HG03139 (cell line): Measurements from ENCODE around the gene AOPEP.

Source experiments
- ATAC-seq: cut with Tn5 transposase; IDR thresholded peaks from one replicate; pipeline ENCODE4 v1.9.1; 2021; ENCODE audit not compliant: unreplicated experiment

The AOPEP gene

GRCh38 chr9:95088421-95089161 lies 362.1 kb downstream of the AOPEP start:
- no peak for ATAC-seq

GRCh38 chr9:95089257-95090022 lies 362.9 kb downstream of the AOPEP start:
- ATAC-seq: no peak

- no peak for ATAC-seq
Observed at GRCh38 chr9:95090023-95090791, 363.7 kb downstream of the AOPEP start.

GRCh38 chr9:95090871-95091577 lies 364.5 kb downstream of the AOPEP start:
- ATAC-seq: no peak

GRCh38 chr9:95091601-95092261 lies 365.2 kb downstream of the AOPEP start:
- ATAC-seq: no peak

- ATAC-seq: no peak
Observed at GRCh38 chr9:95092262-95093072, 366.0 kb downstream of the AOPEP start.

- ATAC-seq: no peak
Observed at GRCh38 chr9:95093586-95093985, 367.1 kb downstream of the AOPEP start.

- ATAC-seq: no peak
Observed at GRCh38 chr9:95094002-95094401, 367.5 kb downstream of the AOPEP start.

- ATAC-seq: no peak
Observed at GRCh38 chr9:95095641-95096355, 369.3 kb downstream of the AOPEP start.

GRCh38 chr9:95096381-95096780 lies 369.9 kb downstream of the AOPEP start:
- ATAC-seq: no peak

- no peak for ATAC-seq
Observed at GRCh38 chr9:95096807-95097206, 370.3 kb downstream of the AOPEP start.

- no peak for ATAC-seq
Observed at GRCh38 chr9:95097279-95097678, 370.8 kb downstream of the AOPEP start.

- ATAC-seq: no peak
Observed at GRCh38 chr9:95098391-95098921, 372.0 kb downstream of the AOPEP start.

- ATAC-seq: no peak
Observed at GRCh38 chr9:95099321-95100070, 373.0 kb downstream of the AOPEP start.

- ATAC-seq: no peak
Observed at GRCh38 chr9:95100071-95100627, 373.6 kb downstream of the AOPEP start.

- no peak for ATAC-seq
Observed at GRCh38 chr9:95101326-95101725, 374.8 kb downstream of the AOPEP start.

- ATAC-seq: no peak
Observed at GRCh38 chr9:95102001-95102433, 375.5 kb downstream of the AOPEP start.

- ATAC-seq: no peak
Observed at GRCh38 chr9:95102572-95102971, 376.1 kb downstream of the AOPEP start.
